HG03558 (cell line): ENCODE results near the gene DNAJC17.

ENCODE experiments used
- ATAC-seq: cut with Tn5 transposase; IDR thresholded peaks from one replicate; pipeline ENCODE4 v1.9.1; 2021; ENCODE audit warnings: moderate number of reproducible peaks; ENCODE audit not compliant: unreplicated experiment; ENCODE audit errors: extremely low read depth

The DNAJC17 gene

DNA sequence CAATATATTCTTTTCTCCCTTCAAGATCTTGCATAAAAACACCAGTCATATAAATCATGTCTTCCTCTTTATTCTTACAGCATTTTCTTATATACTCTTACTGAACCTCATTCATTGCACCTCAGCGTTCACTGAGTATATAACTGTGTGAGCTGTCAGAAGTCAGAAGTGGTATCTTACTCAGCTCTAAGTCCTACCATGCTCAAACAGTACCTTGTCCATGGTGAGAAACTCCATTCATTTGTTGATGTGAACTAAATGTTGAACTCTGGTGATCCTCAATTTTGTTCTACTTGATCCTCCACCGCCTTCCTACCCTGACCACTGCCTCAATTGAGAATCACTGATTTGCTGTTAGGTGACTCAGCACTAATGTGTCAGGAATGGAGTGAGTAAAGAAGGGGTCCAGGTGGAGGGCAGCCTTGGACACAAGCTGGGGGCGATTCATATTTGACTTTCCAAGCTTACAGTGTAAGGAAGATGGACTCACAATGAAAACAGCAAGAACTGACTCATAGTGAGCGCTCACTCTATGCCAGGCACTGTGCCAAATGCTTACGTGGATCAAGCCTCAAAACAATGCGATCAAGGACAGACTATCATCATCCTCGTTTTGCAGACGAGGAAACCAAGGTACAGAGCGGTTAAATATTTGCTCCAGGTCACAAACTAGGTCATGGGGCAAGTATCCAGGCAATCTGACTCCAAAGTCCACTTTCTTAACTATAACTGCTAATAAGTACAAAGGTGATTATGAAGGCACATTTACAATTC is 13.9 kb downstream of the DNAJC17 start:
- no peak for ATAC-seq

GRCh38 chr15:40792394-40792793 is 14.9 kb downstream of the DNAJC17 start:
- no peak for ATAC-seq

GRCh38 chr15:40790718-40791117 is 16.6 kb downstream of the DNAJC17 start:
- no peak for ATAC-seq

- ATAC-seq, result no peak
Measured at GRCh38 chr15:40789999-40790398, 17.3 kb downstream of the DNAJC17 start.

DNA sequence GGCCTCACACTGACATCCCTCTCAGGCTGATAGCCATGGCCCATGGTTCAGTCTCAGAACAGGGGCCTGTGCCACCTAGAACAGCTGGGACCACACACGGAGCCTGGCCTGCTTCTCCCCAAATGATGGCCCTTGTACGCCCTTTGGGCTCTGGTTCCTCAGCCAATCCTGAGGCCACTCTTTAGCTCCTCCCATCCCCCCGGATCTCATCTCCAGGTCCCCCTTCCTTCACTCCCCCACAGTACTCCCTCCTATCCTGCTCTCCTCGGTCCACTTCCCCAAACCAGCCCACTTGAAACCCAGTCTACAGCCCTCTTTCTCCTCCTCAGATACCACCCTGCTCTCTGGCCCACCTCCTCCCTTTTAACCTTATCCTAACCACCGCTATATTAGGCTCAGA is 18.2 kb downstream of the DNAJC17 start:
- no peak for ATAC-seq

- no peak for ATAC-seq
Measured at GRCh38 chr15:40787991-40788390, 19.3 kb downstream of the DNAJC17 start.

- ATAC-seq, result no peak
Measured at GRCh38 chr15:40787344-40787841, 19.9 kb downstream of the DNAJC17 start.

- no peak for ATAC-seq
Measured at GRCh38 chr15:40785814-40786213, 21.5 kb downstream of the DNAJC17 start.

DNA sequence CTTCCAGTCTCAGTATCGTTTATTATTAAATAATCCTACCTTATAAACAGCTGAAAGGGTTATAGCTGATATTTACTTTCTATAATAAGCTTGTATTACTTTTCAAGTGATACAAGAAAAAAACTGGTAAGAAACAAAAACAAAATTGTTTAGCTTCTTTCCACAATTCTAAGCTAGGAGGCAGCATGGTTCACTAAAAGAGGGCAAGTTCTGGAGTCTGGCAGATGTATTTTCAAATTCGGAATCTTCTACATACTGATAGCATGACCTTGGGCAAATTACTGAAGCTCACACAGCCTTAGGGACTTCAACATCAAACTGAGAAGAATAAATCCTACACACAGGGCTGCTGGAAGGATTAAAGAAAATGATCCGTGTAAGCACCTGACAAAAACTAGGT is 22.1 kb downstream of the DNAJC17 start:
- ATAC-seq, result no peak

DNA sequence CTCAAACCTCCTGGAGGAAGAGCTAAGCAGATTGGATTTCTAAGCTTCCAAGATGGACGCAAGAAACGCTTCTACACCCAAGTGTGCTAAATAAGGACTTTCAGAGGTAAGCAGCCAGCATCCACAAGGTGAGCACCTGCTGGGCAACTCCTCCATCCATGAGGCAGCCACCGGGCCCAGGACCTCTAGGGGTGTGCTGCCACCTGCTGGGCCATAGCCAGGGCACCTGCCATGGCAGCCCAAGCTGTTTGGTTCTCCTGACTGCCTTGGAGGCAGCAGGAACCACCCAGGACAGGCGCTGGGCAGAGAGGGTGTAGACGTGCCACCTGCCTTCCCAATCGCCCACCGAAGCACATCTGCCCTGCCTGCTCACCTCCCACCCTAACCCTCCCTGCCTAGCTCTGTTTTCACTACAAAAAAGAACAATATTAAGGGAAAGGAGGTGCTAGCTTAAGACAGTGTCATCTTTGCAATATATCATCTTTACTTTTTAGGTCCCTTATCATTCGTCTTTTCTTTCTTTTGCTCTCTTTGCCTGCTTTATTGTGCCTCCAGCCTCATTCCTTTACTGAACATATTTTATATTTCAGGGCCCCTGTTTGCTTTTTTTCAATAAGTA is 24.6 kb downstream of the DNAJC17 start:
- ATAC-seq, result no peak

- ATAC-seq, result no peak
Measured at GRCh38 chr15:40776537-40777141, 30.6 kb downstream of the DNAJC17 start.

GRCh38 chr15:40775740-40776536 is 31.3 kb downstream of the DNAJC17 start:
- ATAC-seq, result no peak

- ATAC-seq, result no peak
Measured at GRCh38 chr15:40775007-40775406, 32.3 kb downstream of the DNAJC17 start.

- no peak for ATAC-seq
Measured at GRCh38 chr15:40773902-40774301, 33.4 kb downstream of the DNAJC17 start.

- ATAC-seq, result no peak
Measured at GRCh38 chr15:40773496-40773895, 33.8 kb downstream of the DNAJC17 start.

DNA sequence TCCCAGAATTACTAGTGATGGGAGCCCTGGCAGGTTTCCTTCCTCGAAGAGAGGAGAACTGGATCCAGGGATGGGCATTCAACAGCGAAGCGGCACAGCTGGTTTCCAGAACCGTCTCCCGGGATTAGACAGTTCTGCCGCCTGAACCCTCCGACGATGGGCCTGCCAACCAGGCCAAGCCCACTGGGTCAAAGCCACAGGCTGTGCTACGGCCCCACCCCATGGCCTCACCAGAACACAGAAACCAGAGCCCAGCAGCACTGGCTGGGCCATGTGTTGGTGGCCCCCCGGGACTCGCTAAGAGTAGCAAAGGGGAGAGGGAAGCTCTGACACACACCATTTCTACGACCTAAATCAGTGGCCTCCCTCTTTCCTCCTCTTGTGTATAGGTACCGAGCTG is 35.3 kb downstream of the DNAJC17 start:
- no peak for ATAC-seq

DNA sequence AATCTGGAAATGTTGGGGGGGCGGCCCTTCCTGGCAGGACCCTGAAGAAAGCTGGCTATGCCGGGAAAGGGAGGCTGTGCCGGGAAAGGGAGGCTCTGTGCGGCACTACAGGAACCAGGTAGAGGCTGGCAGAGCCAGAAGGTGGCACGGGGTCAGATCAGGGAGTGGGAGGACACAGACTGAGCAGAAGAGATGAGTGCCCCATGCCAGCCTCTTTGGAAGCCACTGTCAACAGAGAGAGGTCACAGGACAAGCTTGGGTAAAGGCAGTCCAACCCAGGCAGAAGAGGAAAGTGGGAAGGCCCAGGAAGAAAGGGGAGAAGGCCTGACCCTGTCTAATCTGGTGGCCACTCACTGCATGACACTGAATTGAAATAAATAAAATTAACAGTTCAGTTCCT is 36.0 kb downstream of the DNAJC17 start:
- no peak for ATAC-seq

DNA sequence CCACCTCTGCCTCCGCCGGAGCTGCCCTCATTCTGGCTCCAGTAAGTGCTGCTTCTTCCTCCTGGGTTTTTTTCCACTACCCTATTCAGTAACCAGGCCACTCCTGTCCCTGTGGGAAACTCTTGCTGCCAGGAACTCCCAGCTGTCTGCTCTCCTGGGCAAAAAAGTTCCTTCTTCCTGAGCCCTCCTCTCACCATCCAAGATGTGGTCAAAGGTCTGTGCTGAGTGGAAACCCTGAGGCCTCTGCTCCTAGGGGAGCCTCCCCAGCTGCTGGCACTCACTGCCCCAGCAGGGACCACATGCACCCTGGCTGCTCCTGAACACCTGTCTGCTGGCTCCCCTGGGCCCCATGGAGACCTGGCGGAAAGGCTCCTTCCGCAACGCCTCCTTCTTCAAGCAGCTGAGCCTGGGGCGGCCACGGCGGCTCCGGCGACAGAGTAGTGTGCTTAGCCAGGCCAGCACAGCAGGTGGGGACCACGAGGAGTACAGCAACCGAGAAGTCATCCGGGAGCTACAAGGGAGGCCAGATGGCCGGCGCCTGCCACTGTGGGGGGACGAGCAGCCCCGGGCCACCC is 37.0 kb downstream of the DNAJC17 start:
- no peak for ATAC-seq

DNA sequence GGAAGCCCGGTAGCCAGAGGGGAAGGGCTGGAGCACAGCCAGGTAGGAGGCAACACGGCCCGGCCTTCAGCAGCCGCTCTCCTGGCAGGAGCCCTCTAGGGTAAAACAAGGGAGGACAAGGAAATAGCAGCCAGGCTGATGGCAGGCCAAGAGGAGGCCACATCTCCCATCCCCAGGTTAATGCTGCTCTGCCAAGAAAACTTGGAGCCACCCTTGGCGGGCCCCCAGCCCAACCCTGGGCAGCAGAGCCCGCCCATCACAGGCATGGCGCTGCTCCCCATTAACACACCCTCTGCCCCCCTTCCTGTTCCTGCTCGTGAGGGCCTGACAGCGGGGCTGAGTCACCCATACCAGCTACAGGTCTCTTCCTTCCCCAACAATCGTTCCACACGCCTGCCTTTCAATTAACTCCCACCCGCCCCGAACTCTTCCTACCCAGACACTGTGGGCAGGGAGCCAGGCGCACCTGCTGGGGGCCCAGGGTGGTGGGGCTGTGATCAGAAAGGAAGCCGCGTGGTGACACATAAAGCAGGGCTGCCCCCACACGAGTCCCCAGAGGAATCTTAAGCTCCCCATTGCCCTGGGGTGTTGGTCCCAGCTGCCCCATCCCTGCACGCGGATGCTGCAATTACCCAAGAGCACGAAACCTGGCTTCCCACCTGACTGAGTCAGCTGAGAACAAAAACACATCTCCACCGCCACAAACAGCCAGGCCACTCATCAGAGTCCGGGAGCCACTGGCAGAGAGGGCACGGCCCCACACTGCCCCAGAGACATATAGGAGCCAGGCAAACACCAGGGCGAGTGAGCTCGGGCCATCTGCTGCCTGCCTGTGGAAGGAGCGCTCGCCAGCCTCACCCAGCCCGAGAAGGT is 37.8 kb downstream of the DNAJC17 start, which contains the start of gene C15orf62:
Gene C15orf62 (plus strand): TSS at position 707 of the 873 bp plus-strand sequence. CDS start 516 bp downstream, outside the sequence.
- no peak for ATAC-seq
